IMR-90 (cell line): ENCODE measurements around the gene MARS2. TPM values are rescaled to one million over a fixed set of nuclear protein-coding genes. Genes with fewer than 3 reads are reported as not detected.

Experiments
- ATAC-seq: fragments of 200-7000 bp; cut with Tn5 transposase; 2 replicates; pipeline ENCODE4 v1.9.1; 2020; ENCODE audit warnings: low read depth, mild to moderate bottlenecking, moderate library complexity
- BruUV-seq: library from RNA; stranded (reverse); fragments of 400-500 nt; replicated peaks from 2 replicates; lab custom pipeline; 2021; lab: Mats Ljungman, UMichigan
- CTCF ChIA-PET: fragments of 300-600 bp; formaldehyde crosslinking; extraction: SDS; loops from one replicate; lab custom pipeline; 2021; ENCODE audit warnings: antibody characterized with exemption; lab: Yijun Ruan, JAX
- POLR2A ChIA-PET: fragments of 300-600 bp; sonication (Branson Sonifier 250); formaldehyde crosslinking; loops from one replicate; lab custom pipeline; 2022; ENCODE audit warnings: antibody characterized with exemption; ENCODE audit not compliant: unreplicated experiment; lab: Charles Lee
- DNase-seq: peaks from one replicate; pipeline ENCODE4 v3.0.0; 2013
- H2AFZ ChIP-seq: replicated peaks from 2 replicates; pipeline ENCODE3; 2013; ENCODE audit warnings: low read length, mild to moderate bottlenecking; ENCODE audit not compliant: poor library complexity
- H2AK5ac ChIP-seq: 2 replicates; pipeline ENCODE4 v1.6.1; 2013; ENCODE audit warnings: low read depth, low read length, inconsistent platforms
- H2AK9ac ChIP-seq: replicated peaks from 2 replicates; pipeline ENCODE3; 2013; ENCODE audit warnings: mild to moderate bottlenecking, low read depth, low read length, moderate library complexity; ENCODE audit not compliant: poor library complexity
- H2BK120ac ChIP-seq: 2 replicates; pipeline ENCODE4 v1.6.1; 2013; ENCODE audit warnings: low read depth, low read length, inconsistent platforms
- H2BK15ac ChIP-seq: 3 replicates; pipeline ENCODE4 v1.6.1; 2013; ENCODE audit warnings: low read depth, low read length, inconsistent platforms
- H2BK20ac ChIP-seq: 2 replicates; pipeline ENCODE4 v1.6.1; 2013; ENCODE audit warnings: low read depth, mild to moderate bottlenecking, inconsistent platforms, low read length, moderate library complexity
- H2BK5ac ChIP-seq: 2 replicates; pipeline ENCODE4 v1.6.1; 2013; ENCODE audit warnings: mild to moderate bottlenecking, low read depth, low read length, inconsistent platforms; ENCODE audit not compliant: poor library complexity, severe bottlenecking
- H3K14ac ChIP-seq: replicated peaks from 2 replicates; pipeline ENCODE4 v1.6.1; 2013; ENCODE audit warnings: low read depth, low read length, inconsistent platforms
- H3K18ac ChIP-seq: 2 replicates; pipeline ENCODE4 v1.6.1; 2013; ENCODE audit warnings: low read depth, low read length, control low read depth
- H3K23ac ChIP-seq: 2 replicates; pipeline ENCODE4 v1.6.1; 2013; ENCODE audit warnings: low read depth, low read length, inconsistent platforms
- H3K27ac ChIP-seq: 2 replicates; pipeline ENCODE4 v1.5.1; 2013; ENCODE audit warnings: mild to moderate bottlenecking, control low read depth, low read length; ENCODE audit not compliant: insufficient read depth
- H3K27me3 ChIP-seq: 2 replicates; pipeline ENCODE4 v1.6.1; 2013; ENCODE audit warnings: low read length; ENCODE audit not compliant: control insufficient read depth, insufficient read depth
- H3K36me3 ChIP-seq: 2 replicates; pipeline ENCODE4 v1.6.1; 2013; ENCODE audit warnings: low read length, mixed read lengths; ENCODE audit not compliant: control insufficient read depth, insufficient read depth
- H3K4ac ChIP-seq: 2 replicates; pipeline ENCODE4 v1.6.1; 2013; ENCODE audit warnings: low read depth, low read length, inconsistent platforms
- H3K4me1 ChIP-seq: 2 replicates; pipeline ENCODE4 v1.6.1; 2013; ENCODE audit warnings: low read length, mixed read lengths; ENCODE audit not compliant: control insufficient read depth, insufficient read depth
- H3K4me2 ChIP-seq: 2 replicates; pipeline ENCODE4 v1.6.1; 2013; ENCODE audit warnings: low read depth, mild to moderate bottlenecking, control low read depth, low read length, moderate library complexity
- H3K4me3 ChIP-seq: 2 replicates; pipeline ENCODE4 v1.5.1; 2013; ENCODE audit warnings: low read depth, mild to moderate bottlenecking, control low read depth, low read length, moderate library complexity; ENCODE audit not compliant: insufficient read depth
- H3K56ac ChIP-seq: 2 replicates; pipeline ENCODE4 v1.6.1; 2013; ENCODE audit warnings: low read length, inconsistent platforms; ENCODE audit not compliant: insufficient read depth; ENCODE audit errors: extremely low read depth
- H3K79me1 ChIP-seq, 2 experiments: 2 replicates each; pipeline ENCODE4 v1.6.1; 2013; ENCODE audit warnings: low read length in 2 of 2, inconsistent platforms in 1 of 2, low read depth in 1 of 2
- H3K9ac ChIP-seq: 2 replicates; pipeline ENCODE4 v1.6.1; 2013; ENCODE audit warnings: low read depth, low read length, control low read depth
- H3K9me1 ChIP-seq: 2 replicates; pipeline ENCODE4 v1.6.1; 2013; ENCODE audit warnings: low read length, inconsistent platforms; ENCODE audit not compliant: insufficient read depth
- H3K9me3 ChIP-seq: 2 replicates; pipeline ENCODE4 v1.6.1; 2013; ENCODE audit warnings: low read length; ENCODE audit not compliant: control insufficient read depth, insufficient read depth
- H4K20me1 ChIP-seq: 2 replicates; pipeline ENCODE4 v1.6.1; 2013; ENCODE audit warnings: low read length, inconsistent platforms; ENCODE audit not compliant: insufficient read depth
- H4K5ac ChIP-seq: 2 replicates; pipeline ENCODE4 v1.6.1; 2013; ENCODE audit warnings: mild to moderate bottlenecking, low read depth, low read length, control low read depth
- H4K8ac ChIP-seq, 2 experiments: 2 replicates each; pipeline ENCODE4 v1.6.1; 2013; ENCODE audit warnings: low read depth in 2 of 2, low read length in 2 of 2, control low read depth in 1 of 2, inconsistent platforms in 1 of 2
- H4K91ac ChIP-seq: 2 replicates; pipeline ENCODE4 v1.6.1; 2013; ENCODE audit warnings: low read depth, low read length, inconsistent platforms; ENCODE audit not compliant: insufficient read depth
- BHLHE40 ChIP-seq: fragments of 150-350 bp; IDR thresholded peaks from 2 replicates; pipeline ENCODE4 v1.6.1; 2016; ENCODE audit warnings: mild to moderate bottlenecking, low read depth, low read length
- CHD1 ChIP-seq: IDR thresholded peaks from 2 replicates; pipeline ENCODE4 v1.6.1; 2012; ENCODE audit warnings: low read depth, low read length, improper control_type of control experiment
- CTCF ChIP-seq: conservative IDR thresholded peaks from 2 replicates; pipeline ENCODE4 v1.5.1; 2012; ENCODE audit warnings: mild to moderate bottlenecking, low read depth, low read length, improper control_type of control experiment
- FOS ChIP-seq: fragments of 150-350 bp; IDR thresholded peaks from 2 replicates; pipeline ENCODE4 v1.6.1; 2016; ENCODE audit warnings: low read depth, low read length
- NFE2L2 ChIP-seq: fragments of 150-350 bp; IDR thresholded peaks from 2 replicates; pipeline ENCODE4 v1.6.1; 2016; ENCODE audit warnings: low read depth, mild to moderate bottlenecking, low read length
- RAD21 ChIP-seq: IDR thresholded peaks from 2 replicates; pipeline ENCODE4 v1.6.1; 2012; ENCODE audit warnings: low read length, improper control_type of control experiment
- RFX5 ChIP-seq: IDR thresholded peaks from 2 replicates; pipeline ENCODE4 v1.8.0; 2012; ENCODE audit warnings: low read depth, mild to moderate bottlenecking, low read length, moderate library complexity
- dilution Hi-C: fragments of 300-500 bp; cut with HindIII; formaldehyde crosslinking; loops from one replicate; pipeline ENCODE4 v1.14.3; 2018; ENCODE audit warnings: low sequenced_read_pairs; ENCODE audit not compliant: unreplicated experiment
- in situ Hi-C: fragments of 300-500 bp; cut with MboI; formaldehyde crosslinking; loops from 3 replicates; pipeline ENCODE4 v1.14.3; 2019; ENCODE audit warnings: low sequenced_read_pairs, inconsistent platforms, mixed read lengths
- intact Hi-C: fragments of 100-400 bp; cut with micrococcal nuclease; formaldehyde crosslinking; loops from 2 replicates; pipeline ENCODE4 v1.10.0; 2022
- polyA plus RNA-seq, 3 experiments: library from polyadenylated mRNA; depleted of rRNA; stranded (reverse); fragments of >200 nt; gene quantifications; 2 replicates each; pipeline ENCODE4 v1.2.3, GENCODE V29; 2012; ENCODE audit warnings: low replicate concordance in 1 of 3
- total RNA-seq: library from RNA; depleted of rRNA; stranded (reverse); fragments of >200 nt; gene quantifications from 2 replicates; pipeline ENCODE4 v1.2.3, GENCODE V29; 2012

Gene MARS2
- total and polyA plus RNA-seq, 2 of the 4 experiments (the other 2 are of a cell fraction): 3.4 to 3.8 TPM

- ATAC-seq (no peak), DNase-seq (no peak)
- Histone ChIP-seq H4K8ac (no peak overlapping the region), H3K4ac (no peak overlapping the region), H3K27ac (no peak overlapping the region), H2BK20ac (no peak overlapping the region), H3K9me1 (peaks cover 9% of the 10 kb centered on the region), H2AFZ (no peak overlapping the region), H3K27me3 (no peaks in the 10 kb centered on the region), H4K5ac (no peak overlapping the region), H3K4me1 (peaks cover 6% of the 10 kb centered on the region), H2AK5ac (no peak overlapping the region), H3K9me3 (no peaks in the 10 kb centered on the region), H3K4me2 (no peak overlapping the region), H2BK120ac (no peak overlapping the region), H3K4me3 (no peak overlapping the region), H4K91ac (no peak overlapping the region; the same call in 1 of the 2 replicates), H3K14ac (no peak overlapping the region), H3K18ac (no peak overlapping the region), H3K79me1 (peaks cover 26 to 51% of the 10 kb centered on the region in 2 experiments), H4K20me1 (peaks cover 20% of the 10 kb centered on the region), H3K56ac (no peak overlapping the region), H3K9ac (no peak overlapping the region), H2BK15ac (no peak overlapping the region), H3K23ac (no peak overlapping the region), H3K36me3 (peaks cover 2% of the 10 kb centered on the region; the same call in 1 of the 2 replicates), H2BK5ac (no peak overlapping the region), H2AK9ac (no peak overlapping the region)
- intact Hi-C loops: no loop called here
- dilution Hi-C loops: no loop called here
- in situ Hi-C loops: no loop called here
- no TSS peak for BruUV-seq
- POLR2A ChIA-PET: no interaction called here
- TF ChIP-seq RFX5 (no peak), CTCF (no peak), FOS (no peak), RAD21 (no peak), BHLHE40 (no peak), CHD1 (no peak), NFE2L2 (no peak)
- CTCF ChIA-PET: no interaction called here
These were observed 5.4 kb downstream of the MARS2 start for GRCh38 chr2:197710424-197711042.
